Esophagus muscularis mucosa (tissue), 3 donors: ENCODE results near the gene TXLNA.

ENCODE experiments used
- CTCF ChIP-seq, 3 experiments: fragments of 200-600 bp in 2 of 3; fragments of 450-650 bp in 1 of 3; sonication (generic) in 2 of 3; IDR thresholded peaks; one replicate each; pipeline ENCODE4 v1.5.1; 2017 to 2019; ENCODE audit warnings: antibody characterized with exemption in 3 of 3, mild to moderate bottlenecking in 2 of 3, moderate library complexity in 1 of 3
- POLR2AphosphoS5 ChIP-seq, 2 donors: sonication (generic); formaldehyde crosslinking; IDR thresholded peaks; one replicate each; pipeline ENCODE4 v1.6.1; 2017; ENCODE audit warnings: antibody characterized with exemption in 2 of 2

DNA sequence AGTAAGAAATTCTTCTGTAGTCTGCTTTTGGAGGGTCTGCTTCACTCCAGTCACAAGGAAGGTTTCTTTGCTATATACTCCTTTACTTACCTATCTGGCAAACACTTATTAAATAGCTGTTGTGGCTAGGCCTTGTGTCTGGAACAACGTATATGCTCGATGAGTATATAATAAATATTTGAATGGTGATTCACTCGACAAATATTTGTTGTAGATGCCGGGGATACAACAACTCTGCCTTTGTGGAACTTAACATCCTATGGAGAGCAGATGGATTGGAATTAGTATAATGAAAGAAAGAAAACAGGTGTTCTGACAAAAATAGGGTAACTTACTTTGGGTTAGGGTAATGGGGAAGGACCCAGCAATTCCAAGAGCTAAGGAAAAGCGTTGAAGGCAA, 40.5 kb upstream of the TXLNA start:
- TF ChIP-seq POLR2AphosphoS5 (IDR thresholded peaks at IDR 0.05) (no peak), CTCF (IDR thresholded peaks at IDR 0.05) (no peak)
